ENCODE results near the gene MATCAP1. TPM values are rescaled to one million over a fixed set of nuclear protein-coding genes. Genes with fewer than 3 reads are reported as not detected.

The MATCAP1 gene
- total and polyA plus RNA-seq, 2 of the 4 experiments (the other 2 are of a cell fraction), result 8.2 to 43.9 TPM

GRCh38 chr16:67200491-67200890, 16.7 kb upstream of the MATCAP1 start:
- no peak overlapping the region for H2BK5ac ChIP-seq (ENCODE audit: low read depth, low read length, poor library complexity, severe bottlenecking)
- no peaks in the 10 kb centered on the region for H3K4me1 ChIP-seq (ENCODE audit: control insufficient read depth, insufficient read depth, low read length)
- H3K4me3 ChIP-seq (ENCODE audit: insufficient read depth, low read depth, low read length), result no peak overlapping the region
- intact Hi-C loops (cut with micrococcal nuclease), result no loop called here
- no peak overlapping the region for H3K18ac ChIP-seq (ENCODE audit: low read depth, low read length)
- H3K4me2 ChIP-seq (ENCODE audit: low read depth, low read length), result no peak overlapping the region
- H3K23ac ChIP-seq (ENCODE audit: low read depth, low read length), result no peak overlapping the region
- no peaks in the 10 kb centered on the region for H3K27me3 ChIP-seq (ENCODE audit: control insufficient read depth, insufficient read depth, low read length)
- H3K4ac ChIP-seq (ENCODE audit: low read depth, low read length), result no peak overlapping the region
- no TSS peak for BruUV-seq (replicated peaks)
- ChIA-PET POLR2A (ENCODE audit: unreplicated experiment) (interaction anchor here (0.6 kb wide), 2 partner anchors 47 to 84 kb away, joined by 4 to 7 read pairs; partner anchors contain the start of gene FHOD1), CTCF (no interaction called here)
- H2AK9ac ChIP-seq (replicated peaks; ENCODE audit: low read depth, low read length, poor library complexity), result peak overlapping the region; percentile 28
- H3K9me3 ChIP-seq (ENCODE audit: control insufficient read depth, insufficient read depth, low read length), result no peaks in the 10 kb centered on the region
- no peak overlapping the region for H3K9ac ChIP-seq (ENCODE audit: low read depth, low read length)
- H4K91ac ChIP-seq (ENCODE audit: insufficient read depth, low read depth, low read length), result no peak overlapping the region
- TF ChIP-seq SMC3 (IDR thresholded peaks at IDR 0.05; ENCODE audit: low read depth, low read length), result no peak
- TF ChIP-seq MXI1 (IDR thresholded peaks at IDR 0.05; ENCODE audit: borderline replicate concordance, low read depth, low read length), result no peak
- no peak for TF ChIP-seq MAFK (IDR thresholded peaks at IDR 0.05; ENCODE audit: low read depth, low read length)
- no peak for TF ChIP-seq RCOR1 (IDR thresholded peaks at IDR 0.05; ENCODE audit: insufficient replicate concordance, low read length)
- no peak for TF ChIP-seq RFX5 (IDR thresholded peaks at IDR 0.05; ENCODE audit: low read depth, low read length)
- no peak for TF ChIP-seq RAD21 (IDR thresholded peaks at IDR 0.05; ENCODE audit: low read length)
- TF ChIP-seq CTCF (conservative IDR thresholded peaks at IDR 0.05; ENCODE audit: low read depth, low read length), result no peak
- TF ChIP-seq CEBPB (IDR thresholded peaks at IDR 0.05; ENCODE audit: low read depth, low read length), result no peak
- TF ChIP-seq USF2 (IDR thresholded peaks at IDR 0.05; ENCODE audit: low read depth, low read length), result no peak
- H2BK120ac ChIP-seq (ENCODE audit: low read depth, low read length), result no peak overlapping the region
- no peak overlapping the region for H4K5ac ChIP-seq (ENCODE audit: low read depth, low read length)
- no peaks in the 10 kb centered on the region for H3K9me1 ChIP-seq (ENCODE audit: insufficient read depth, low read length)
- no peak for ATAC-seq (ENCODE audit: low read depth)
- no peak overlapping the region for H3K14ac ChIP-seq (replicated peaks; ENCODE audit: low read depth, low read length)
- H3K79me1 ChIP-seq (ENCODE audit: low read depth in 1 of 2, low read length in 2 of 2), result peaks cover 0 to 15% of the 10 kb centered on the region in 2 experiments; a peak in 3 of 4 replicates
- DNase-seq, result no peak
- H3K27ac ChIP-seq (ENCODE audit: insufficient read depth, low read length), result no peak overlapping the region
- in situ Hi-C loops (cut with MboI; ENCODE audit: low sequenced_read_pairs), result no loop called here
- no peak overlapping the region for H2BK15ac ChIP-seq (ENCODE audit: low read depth, low read length)
- H2AFZ ChIP-seq (replicated peaks; ENCODE audit: low read length, poor library complexity), result no peak overlapping the region
- H2AK5ac ChIP-seq (ENCODE audit: low read depth, low read length), result no peak overlapping the region
- dilution Hi-C loops (cut with HindIII; ENCODE audit: low sequenced_read_pairs, unreplicated experiment), result no loop called here
- H2BK20ac ChIP-seq (ENCODE audit: low read depth, low read length), result no peak overlapping the region
- no peak overlapping the region for H4K8ac ChIP-seq (ENCODE audit: low read depth in 2 of 2, low read length in 2 of 2)
- 96% methylated on average over 5 of the region's 8 CpGs; no CpG with 5 or more reads in 1 of the 2 experiments for WGBS, 2 experiments (ENCODE audit: extremely low coverage in 2 of 2, insufficient read length in 1 of 2)
- H4K20me1 ChIP-seq (ENCODE audit: insufficient read depth, low read length), result peaks cover 13% of the 10 kb centered on the region; the same call in 1 of the 2 replicates
- H3K36me3 ChIP-seq (ENCODE audit: control insufficient read depth, insufficient read depth, low read length), result peaks cover 59% of the 10 kb centered on the region
- no peak overlapping the region for H3K56ac ChIP-seq (ENCODE audit: extremely low read depth, insufficient read depth, low read length)

Data from IMR-90 (cell line).